ENCODE data around the gene DOP1B.

Gene DOP1B

GRCh38 chr21:36202726-36203602 is 46.3 kb downstream of the DOP1B start:
- DNase-seq (ENCODE audit: low read depth in 2 of 2): no peak

- peak; percentile 17 to 49 for DNase-seq (ENCODE audit: low read depth in 2 of 2)
These were observed 46.9 kb downstream of the DOP1B start for GRCh38 chr21:36203603-36203889.

- DNase-seq (ENCODE audit: low read depth in 2 of 2): no peak
These were observed 48.4 kb downstream of the DOP1B start for GRCh38 chr21:36204980-36205379.

GRCh38 chr21:36205962-36206361 is 49.3 kb downstream of the DOP1B start:
- no peak for DNase-seq (ENCODE audit: low read depth in 2 of 2)
